ENCODE measurements around the gene ASH1L.

- TF ChIP-seq CTCF (IDR thresholded peaks at IDR 0.05) (no peak), EP300 (IDR thresholded peaks at IDR 0.05) (no peak)
Observed at GRCh38 chr1:155570593-155570990, 8.0 kb upstream of the ASH1L start.
